ENCODE data around the gene KIZ.

GRCh38 chr20:21208999-21209398, 83.1 kb downstream of the KIZ start:
- no peak for TF ChIP-seq EP300 (IDR thresholded peaks at IDR 0.05)
- TF ChIP-seq CTCF (IDR thresholded peaks at IDR 0.05), result no peak
- no peak for TF ChIP-seq POLR2A (IDR thresholded peaks at IDR 0.05)

Data from sigmoid colon (tissue), 4 donors.